Measurements from ENCODE around the gene RYR2.
A peak's percentile ranks its signal among the peaks of the same experiment; 100 is the strongest.

RYR2 gene

DNA sequence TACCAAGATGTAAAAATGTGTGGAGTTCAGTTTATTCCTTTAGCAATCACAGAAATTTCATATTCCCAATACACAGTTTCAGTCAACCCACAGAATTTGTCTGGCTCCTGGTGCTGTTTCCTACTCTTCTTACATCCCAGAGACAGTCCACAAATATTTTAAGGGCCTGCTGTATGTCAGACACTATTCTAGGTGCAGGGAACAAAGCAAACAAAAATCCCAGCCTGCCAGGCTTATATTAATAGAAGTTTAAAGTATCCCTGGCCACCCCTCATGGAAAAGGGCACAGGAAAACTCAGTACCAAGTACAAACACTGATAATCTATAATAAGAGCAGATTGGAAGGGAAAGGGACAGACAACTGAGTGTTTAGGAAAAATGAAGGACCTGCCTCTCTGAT lies 653.9 kb downstream of the RYR2 start:
- DNase-seq = no peak

DNA sequence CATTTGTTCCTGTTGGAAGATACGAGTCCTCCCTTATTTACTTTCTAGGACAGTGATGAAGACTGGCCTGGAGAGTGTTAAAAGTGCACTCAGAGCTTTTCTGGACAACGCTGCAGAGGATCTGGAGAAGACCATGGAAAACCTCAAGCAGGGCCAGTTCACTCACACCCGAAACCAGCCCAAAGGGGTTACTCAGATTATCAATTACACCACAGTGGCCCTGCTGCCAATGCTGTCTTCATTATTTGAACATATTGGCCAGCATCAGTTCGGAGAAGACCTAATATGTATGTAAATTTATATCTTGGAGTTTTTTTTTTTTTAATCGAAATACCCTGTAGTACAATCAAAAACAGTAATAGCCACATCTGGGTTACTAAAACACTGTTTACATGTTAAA lies 658.2 kb downstream of the RYR2 start:
- no peak for DNase-seq

DNA sequence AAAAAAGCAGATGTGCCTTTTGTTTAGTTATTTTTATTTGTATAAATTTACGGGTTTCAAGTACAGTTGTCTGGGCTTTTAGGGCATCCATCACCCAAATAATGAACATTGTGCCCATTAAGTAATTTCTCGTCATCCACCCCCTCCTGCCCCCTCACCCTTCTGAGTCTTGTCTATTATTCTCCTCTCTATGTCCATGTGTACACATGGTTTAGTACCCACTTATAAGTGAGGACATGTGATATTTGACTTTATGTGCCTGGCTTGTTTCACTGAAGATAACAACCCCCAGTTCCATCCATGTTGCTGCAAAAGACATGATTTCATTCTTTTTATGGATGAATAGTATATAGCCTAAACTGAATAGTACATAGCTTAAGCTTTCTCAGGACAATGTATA lies 659.5 kb downstream of the RYR2 start:
- no peak for DNase-seq

DNA sequence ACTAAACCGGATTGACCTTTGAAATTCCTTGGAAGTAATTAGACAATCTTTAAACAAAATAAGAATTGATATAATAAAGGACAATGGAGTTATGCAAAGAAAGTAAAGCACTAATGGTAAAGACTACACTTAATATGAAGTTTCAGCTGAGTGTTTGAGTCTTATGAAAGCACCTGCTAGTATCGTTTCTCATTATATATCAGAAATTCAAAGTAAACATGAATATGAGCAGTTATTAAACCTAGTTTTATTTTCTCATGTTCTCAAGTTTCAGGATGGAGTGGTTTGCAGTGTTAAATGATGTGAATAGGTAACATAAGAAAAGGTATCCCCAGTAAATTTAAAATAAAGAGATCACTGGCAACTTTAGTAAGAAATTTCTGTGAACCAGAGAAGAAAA lies 660.2 kb downstream of the RYR2 start:
- no peak for DNase-seq

DNA sequence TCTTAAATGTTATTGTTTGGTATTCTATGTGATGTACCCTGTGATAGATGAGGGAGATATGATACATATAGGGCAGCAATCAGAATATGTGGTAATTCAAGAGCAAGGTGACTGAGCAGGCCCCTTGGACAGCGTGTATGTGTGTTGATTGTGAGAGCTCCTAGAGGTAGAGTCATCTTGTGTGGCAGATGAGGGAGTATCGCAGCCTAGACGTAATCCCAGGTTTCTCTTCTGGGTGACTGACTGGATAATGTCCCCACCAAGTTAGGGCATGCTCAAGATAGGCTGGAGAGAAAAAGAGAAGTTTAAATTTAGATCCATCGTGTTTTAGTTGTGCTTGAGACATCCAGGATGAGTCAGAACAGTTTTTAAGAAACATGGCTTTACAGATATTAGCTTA lies 663.5 kb downstream of the RYR2 start:
- DNase-seq = no peak

DNA sequence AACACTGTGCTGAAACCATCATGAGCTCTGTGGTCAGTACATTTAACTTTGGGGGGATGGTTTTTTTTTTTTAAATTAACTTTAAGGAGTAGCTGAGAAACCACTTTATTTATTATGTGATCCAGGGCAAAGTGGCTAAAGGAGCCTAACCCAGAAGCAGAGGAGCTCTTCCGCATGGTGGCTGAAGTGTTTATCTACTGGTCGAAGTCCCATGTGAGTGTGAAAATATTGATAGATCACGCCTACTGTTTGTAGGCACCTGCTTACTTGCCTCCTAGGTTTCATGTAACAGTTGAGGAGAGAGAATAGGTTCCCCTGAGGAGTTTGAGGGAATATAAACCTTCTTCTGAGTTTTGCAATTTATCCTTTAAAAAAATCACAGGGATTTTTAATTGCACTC lies 667.4 kb downstream of the RYR2 start:
- DNase-seq = no peak

DNA sequence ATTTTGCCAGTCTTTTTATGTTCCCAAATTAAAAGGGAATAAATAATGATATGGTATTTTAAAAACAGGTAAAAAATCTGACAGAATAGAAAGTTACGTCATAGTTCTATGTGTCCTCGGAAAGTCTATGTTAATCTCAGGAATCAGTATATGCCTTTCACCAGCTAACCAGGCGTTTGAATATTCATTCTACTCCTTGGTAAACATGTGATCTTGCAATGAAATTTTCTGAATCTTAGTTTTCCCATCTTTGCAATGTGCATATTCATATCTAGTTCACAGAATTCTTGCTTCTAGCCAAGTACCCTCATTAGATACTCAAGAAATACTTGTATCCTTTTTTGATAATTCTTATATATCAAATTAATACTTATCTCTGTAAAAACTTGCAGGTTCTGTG lies 669.3 kb downstream of the RYR2 start:
- no peak for DNase-seq

DNA sequence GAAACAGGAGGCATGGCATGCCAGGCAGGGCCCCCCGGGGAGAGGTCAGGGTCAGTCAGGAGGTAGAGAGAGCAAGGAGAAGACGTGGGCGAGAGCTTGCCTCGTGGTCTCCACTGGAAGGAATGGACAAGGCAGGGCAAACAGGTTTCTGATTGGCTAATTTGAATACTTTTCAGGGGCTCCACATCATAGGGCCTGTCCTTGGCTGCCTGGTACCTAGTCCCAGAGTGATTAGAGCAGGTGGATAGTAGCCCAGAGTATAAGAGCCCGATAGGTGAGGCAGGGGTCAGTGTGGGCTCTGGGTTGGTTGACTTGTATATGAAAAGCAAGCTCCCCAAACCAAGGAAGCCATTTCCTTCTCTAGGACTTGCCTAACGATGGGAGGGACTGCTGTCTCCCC lies 670.1 kb downstream of the RYR2 start:
- no peak for DNase-seq

DNA sequence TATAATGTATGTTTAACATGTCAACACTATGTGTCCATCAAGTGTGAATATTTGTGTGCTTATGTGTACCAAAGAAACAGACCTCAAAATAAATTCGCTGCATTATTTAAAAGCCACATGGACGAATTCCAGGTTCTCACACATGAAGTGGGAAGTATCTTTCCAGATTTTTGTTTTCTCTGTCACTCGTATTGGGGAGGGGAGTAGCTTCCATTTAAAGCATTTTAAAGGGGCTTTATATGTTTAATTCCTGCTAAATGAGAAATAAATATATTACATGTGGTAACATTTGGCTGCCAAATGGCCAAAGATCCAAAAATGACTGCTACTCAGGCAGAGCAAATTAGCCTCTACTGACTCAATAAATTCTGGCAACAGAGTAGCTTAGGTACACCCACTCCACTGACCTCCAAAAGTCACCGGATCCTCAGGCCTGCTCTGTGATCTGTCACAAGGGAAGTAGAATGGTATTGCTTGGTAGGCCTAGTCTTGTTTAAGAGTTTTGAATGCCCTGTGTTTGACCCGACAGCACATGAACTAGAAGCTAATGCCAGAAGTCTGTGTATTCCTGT lies 670.7 kb downstream of the RYR2 start:
- DNase-seq = no peak

DNA sequence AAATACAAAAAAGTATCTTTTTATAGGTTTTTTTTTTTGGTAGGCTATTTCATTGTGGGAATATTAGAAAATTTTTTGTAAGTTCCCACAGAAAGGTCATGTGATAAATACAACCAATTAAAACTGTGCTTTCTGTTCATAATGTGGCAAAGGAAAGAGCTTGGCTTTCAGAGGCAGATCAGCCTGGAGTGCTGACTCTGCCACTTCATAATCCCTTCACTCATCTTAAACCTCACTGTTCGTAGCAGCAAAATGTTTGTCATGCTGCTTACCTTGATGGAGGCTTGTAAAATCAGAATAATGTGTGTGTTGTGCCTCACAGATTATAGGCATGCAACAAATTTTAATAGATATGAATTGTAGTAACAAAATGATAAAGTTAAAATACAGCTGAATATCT lies 671.9 kb downstream of the RYR2 start:
- no peak for DNase-seq

DNA sequence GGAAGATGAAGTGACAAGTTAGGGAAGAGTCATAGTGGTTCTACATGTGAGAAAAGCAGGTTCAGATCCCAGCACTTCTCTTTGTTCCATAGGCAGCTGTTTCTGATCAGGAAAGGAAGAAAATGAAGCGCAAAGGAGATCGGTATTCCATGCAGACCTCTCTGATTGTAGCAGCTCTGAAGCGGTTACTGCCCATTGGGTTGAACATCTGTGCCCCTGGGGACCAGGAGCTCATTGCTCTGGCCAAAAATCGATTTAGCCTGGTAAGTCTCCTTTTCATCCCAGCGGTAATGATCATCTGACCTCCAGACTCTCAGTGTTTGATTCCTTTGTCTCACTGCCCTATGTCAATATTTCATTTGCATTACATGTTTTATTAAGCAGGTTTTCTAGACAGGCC lies 675.1 kb downstream of the RYR2 start:
- no peak for DNase-seq

DNA sequence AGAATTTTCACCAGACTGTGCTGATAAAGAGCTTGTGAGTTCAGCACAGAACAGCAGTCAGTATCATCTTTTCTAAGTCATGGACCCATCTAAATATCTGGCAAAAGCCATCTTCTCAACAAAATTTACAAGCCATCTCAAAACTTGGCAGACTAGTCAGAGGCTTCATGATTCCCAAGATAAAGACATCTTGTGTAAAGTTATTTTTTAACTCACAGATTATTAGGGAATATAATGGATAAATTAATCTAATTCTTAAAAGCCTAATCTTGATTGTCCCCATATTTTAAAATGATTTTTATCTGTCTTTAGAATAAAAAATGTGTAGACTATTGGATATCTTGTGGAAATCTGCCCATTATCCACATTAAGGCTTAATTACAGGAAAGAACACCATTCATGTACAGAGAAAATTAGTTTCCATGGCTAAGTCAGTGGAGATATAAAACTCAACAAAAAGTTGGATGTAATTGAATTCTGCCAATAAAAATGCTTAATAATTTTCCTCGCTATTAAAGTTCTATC lies 688.9 kb downstream of the RYR2 start:
- no peak for DNase-seq

DNA sequence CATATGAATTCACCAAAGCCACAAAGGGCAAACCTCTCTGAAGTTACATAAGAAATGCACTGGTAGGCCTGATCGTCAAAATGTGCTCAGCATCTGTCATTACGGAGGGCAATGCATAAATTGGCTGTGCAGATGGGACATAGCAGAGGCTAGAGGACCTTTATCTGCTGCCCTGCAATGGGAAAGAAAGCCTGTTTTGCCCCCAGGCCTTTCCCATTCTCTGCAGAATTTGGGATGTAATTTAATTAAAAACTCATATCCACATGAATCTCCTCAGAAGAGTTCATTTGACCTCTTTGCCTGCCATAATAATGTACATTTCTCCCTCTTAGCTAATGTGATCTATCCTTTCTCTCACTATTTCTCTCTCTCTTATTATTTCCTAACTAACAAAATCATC lies 690.7 kb downstream of the RYR2 start:
- no peak for DNase-seq

DNA sequence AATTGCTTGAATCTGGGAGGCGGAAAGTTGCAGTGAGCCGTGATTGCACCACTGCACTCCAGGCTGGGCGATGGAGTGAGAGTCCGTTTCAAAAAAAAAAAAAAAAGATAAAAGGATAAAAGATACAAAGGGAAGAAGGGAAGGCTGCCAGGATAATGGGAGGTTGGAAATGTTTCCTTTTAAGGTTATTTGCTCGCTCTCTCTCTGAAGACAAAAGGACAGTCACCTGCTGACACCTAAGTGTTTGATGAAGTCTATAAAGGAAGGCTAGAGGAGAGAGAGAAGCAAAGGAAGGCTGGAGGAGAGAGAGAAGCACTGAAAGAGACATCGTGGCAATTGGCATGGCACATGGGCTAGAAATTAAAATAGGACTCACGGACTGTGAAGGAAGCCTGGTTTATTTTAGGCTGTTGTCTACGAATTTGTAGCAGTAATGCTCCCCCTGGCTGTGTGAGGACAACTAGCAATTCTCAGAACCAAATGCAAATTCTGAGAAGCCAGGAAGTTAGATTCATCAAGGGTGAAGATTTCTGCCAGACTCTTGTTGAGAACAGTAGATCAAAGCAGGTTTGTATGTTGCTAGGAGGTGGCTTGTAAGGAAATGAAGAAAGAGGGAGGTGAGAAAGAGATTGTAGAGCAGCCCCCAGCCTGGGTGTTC lies 694.5 kb downstream of the RYR2 start:
- DNase-seq = peak; percentile 16

DNA sequence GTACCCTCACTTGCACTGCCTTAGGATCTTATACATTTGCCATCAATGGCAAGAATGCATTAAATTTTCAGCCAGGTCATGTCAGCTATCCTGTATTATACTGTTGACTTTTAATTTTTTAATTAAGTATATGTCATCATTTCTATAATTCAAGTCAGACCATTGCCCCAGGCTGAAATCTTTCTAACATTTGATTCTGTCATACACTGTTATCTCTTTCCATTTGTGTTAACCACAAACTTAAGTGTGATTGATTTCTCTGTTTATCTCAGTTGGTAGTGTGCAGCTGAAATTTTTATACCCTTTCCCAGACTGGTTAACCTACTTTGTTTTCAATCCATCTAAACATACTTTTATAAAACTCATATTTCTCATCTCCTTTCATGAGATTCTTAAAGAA lies 695.5 kb downstream of the RYR2 start:
- DNase-seq = no peak

DNA sequence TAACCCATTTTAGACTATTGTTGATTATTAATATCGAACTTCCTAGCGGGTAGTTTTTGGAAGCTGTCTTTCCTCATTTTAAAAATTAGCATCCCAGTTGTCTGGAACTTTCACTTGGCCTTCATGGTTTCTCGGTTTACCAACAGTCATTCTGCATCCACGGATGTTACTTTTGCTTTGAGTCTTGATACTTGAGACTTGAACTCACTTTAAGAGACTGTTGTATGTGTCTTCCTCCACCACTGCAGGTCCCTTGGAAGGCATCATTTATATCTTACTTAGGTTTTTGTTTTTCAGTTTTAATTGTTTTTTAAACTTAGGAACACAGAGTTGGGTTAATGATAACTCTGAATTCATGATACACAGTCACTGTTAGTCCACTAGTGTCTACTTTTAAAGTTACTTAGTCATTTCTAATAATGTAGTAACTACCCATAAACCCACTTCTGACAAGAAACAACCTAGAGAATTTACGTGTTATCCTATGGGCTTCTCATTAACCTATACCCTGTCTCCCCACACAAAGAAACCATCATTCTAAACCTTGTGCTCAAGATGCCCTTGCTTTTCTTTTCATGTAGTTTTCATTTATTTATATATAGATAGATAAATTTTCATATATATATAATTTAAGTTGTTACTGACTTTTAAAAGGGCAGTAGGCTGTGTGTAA lies 696.1 kb downstream of the RYR2 start:
- DNase-seq = no peak

DNA sequence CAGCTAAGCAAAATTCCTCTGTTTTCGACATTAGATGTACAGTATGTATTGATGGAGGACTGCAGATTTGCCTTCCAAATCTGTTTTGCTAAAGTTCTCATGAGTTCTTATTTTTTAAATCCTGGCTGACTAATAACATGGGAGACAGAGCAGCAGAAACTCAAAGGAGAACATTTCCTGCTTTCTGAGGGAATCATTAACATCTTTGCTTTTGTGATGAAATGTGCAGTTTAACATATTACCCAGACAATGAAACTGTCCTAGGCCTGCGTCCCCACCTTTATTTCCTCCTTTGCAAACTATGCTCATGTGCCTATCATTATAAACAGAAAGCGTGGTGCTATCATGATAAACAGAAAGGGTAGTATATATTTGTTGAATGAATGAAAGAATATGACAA lies 698.9 kb downstream of the RYR2 start:
- no peak for DNase-seq

DNA sequence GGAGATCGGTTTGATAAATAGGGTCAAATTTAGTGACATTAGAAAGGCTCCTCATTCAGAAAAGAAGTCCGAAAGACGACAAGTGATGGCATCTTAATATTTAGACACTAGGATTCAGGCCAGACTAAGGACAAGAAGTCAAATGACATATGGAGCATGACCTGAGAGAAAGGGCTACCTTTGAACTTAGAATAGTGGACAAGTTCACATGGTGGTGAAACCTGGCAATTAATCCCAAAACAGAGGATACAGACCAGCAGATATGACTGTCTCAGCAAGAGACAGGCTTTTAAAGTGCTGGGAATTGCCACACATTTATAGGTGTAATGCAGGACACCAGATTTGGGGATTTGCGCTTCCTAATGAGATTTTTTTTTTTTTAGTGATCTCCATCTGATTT lies 703.6 kb downstream of the RYR2 start:
- DNase-seq = no peak

DNA sequence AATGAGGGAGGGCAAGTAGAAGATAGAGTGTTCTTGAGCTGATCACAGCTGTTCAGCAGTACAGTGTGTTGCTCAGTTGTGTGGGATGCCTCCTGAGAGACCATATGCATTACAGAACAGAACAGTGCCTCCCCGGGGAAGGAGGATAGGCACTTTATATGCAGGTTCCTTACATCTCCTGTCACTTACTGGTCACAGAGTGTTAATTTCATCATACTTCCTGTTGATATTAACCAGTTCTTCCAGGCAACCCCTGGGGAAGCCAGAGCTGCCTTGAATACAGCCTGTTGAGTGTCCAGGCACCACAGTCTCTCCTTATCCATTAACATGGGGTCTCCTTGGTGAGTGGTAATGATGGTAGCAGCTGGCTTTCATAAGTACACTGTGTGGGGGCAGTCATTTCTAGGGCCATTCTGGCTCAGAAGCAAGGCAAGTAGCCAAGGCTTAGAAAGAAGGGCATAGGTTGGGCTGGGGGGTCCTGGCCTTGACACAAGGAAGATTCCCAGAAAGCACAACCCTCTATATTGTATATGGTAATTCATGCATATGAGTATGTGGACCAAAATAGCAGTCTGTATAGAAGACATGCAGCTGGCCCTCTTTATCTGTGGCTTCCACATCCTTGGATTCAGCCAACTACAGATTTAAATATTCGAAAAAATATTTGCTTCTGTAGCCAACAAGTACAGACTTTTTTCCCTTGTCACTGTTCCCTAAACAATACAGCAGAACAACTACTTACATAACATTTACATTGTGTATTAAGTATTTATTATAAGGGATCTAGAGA lies 706.4 kb downstream of the RYR2 start:
- no peak for DNase-seq

DNA sequence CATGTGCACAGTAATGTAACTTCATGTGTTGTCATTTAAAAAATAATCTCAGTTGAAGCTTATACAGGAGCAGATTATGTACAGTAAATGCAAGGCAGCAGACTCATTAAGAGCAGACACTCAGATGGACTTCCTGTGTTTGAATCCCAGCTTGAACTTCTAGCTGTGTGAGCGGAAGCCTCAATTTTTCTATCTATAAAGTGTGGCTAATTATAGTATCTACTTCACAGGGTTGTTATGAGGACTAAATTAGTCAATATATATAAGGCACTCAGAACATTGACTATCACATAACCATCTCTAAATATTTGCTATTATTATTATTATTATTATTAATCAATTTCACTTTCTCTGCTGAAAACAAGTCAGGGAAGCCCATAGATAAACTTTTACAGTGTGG lies 707.1 kb downstream of the RYR2 start:
- no peak for DNase-seq

DNA sequence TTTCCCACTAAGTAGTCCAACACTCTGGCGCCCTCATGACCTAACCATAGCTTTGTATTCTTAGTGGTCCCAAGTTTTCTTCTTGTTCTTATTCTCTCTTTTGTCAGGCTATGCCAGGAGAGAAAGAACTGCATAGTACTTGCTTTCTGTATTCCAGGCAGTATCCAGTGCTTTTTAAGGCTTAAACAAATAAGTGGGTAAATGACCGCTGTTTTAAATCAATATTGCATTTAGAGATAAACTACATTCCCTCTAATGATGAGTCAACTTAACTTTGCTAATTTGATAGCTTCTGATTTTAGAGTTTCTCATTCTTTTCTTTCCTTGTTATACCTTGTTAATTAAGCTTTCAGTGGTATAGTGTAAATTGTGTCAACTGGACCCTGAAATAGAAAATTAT lies 709.1 kb downstream of the RYR2 start:
- no peak for DNase-seq

DNA sequence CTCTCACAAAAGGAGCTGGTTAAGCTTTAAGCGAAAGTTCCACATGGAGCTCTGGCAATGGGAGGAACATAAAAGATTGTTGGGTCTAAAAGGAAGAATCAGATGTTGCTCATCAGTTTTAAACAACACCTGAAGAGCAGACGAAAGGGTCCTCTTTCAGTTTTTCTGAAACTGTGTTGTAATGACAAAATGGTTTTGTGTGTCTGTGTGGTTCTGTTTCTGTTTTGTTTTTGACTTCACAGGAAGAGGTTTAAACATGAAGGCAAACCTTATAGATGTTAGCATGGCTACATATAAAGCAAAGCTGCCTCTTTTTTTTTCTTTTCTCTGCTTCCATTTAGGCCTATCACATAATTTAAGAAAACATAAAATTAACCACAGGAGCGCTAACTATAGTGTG lies 712.6 kb downstream of the RYR2 start:
- DNase-seq = no peak

DNA sequence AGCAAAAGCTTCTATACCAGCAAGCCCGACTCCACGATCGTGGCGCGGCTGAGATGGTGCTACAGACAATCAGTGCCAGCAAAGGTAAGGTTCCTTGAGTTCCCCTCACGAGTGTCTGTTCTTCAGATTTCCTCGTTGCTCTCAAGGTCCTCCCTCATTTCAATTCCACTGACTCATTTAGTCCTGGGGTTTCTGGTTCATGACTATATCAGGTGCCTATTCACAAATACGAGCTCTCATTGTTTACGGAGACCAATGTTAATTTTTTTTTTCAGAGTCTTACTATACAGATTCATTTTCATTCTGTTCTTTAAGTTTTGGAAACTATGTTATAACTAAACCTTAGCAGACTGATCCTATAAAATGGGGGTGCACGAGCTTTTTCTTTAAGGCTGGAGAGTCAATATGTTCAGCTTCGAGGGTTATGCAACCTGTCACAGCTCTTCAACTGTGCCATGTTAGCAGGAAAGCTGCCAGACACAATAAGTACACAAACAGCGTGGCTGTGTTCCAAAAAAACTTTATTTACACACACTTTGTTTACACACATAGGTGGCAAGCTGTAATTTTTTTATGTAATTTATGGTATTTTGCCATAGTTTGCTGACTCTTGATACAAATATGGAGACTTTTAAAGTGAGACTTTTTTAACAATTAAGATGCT lies 714.5 kb downstream of the RYR2 start:
- no peak for DNase-seq
